Renal pelvis (tissue), 4 donors: ENCODE data around the gene ADAMTS6. TPM values are rescaled to one million over a fixed set of nuclear protein-coding genes. Genes with fewer than 3 reads are reported as not detected.
"Not testable (repeated sequence)": the region's sequence is repeated elsewhere in the genome, so short reads cannot be mapped to it uniquely, and the experiment has no call there.

ENCODE experiments used
- DNase-seq: peaks from one replicate; pipeline ENCODE4 v3.0.0-alpha.2; 2013
- polyA plus RNA-seq, 3 donors: library from polyadenylated mRNA; unstranded; fragments of 120-200 nt; gene quantifications; one replicate each; pipeline ENCODE4 v1.2.1, GENCODE V29; 2013; ENCODE audit not compliant: insufficient read length in 3 of 3

ADAMTS6 gene
- polyA plus RNA-seq, 3 donors: 1.5 to 2.6 (median 1.7) TPM

DNA sequence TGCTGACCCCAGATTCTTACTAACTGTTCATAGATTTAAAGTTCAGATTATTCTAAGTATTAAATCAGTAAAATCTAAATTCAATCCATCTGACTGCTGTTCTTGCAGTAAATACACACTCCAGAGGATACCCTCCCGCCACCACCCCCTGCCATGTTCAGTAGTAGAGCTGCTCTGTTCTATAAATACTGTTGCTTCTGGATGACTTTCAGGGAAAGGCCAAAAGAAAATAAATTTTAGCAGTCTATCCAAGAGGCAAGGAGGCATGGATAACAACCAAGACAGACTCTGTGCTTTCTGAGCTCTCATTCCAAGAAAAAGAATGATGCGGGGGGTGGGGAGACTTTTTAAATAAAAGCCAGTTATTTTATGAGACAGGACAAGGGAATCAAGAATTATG is 115.1 kb downstream of the ADAMTS6 start:
- peak; percentile 3 for DNase-seq

- DNase-seq: no peak
Measured at GRCh38 chr5:65364907-65365306, 116.8 kb downstream of the ADAMTS6 start.

- no peak for DNase-seq
Measured at GRCh38 chr5:65363499-65363898, 118.2 kb downstream of the ADAMTS6 start.

- DNase-seq: no peak
Measured at GRCh38 chr5:65359981-65360380, 121.7 kb downstream of the ADAMTS6 start.

GRCh38 chr5:65359569-65359968 is 122.2 kb downstream of the ADAMTS6 start:
- no peak for DNase-seq

DNA sequence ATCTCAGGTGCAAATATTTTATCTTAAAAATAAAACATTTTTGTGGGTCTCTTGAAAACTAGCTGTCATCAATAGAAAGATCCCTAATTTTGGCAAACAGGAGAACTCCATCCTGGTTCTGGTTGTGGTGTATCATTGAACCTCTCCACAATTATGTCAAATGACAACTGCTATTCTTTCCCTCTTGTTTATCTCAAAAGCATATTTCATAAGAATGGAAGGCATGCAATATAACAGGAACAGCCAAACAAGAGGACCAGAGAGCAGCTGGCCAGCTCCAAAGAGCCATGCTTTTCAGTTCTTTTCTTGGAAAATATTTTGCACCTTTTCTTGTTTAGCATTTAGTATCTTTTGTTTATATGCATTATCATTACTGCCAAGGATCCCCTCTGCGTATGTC is 125.4 kb downstream of the ADAMTS6 start:
- DNase-seq: no peak

GRCh38 chr5:65355301-65355700 is 126.4 kb downstream of the ADAMTS6 start:
- DNase-seq: no peak

DNA sequence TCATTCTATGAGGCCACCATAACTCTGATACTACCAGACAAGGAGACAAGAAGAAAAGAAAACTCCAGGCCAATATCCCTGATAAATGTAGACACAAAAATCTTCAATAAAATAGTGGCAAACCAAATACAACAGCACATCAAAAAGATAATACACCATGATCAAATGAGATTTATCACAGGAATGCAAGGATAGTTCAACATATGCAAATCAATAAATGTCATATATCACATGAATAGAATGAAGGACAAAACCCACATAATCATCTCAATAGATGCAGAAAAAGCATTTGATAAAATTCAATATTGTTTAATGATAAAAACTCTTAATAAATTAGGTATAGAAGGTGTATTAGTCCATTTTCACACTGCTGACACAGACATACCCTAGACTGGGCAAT is 139.9 kb downstream of the ADAMTS6 start:
- DNase-seq: no peak

GRCh38 chr5:65338606-65339151 is 143.0 kb downstream of the ADAMTS6 start:
- DNase-seq: no peak

GRCh38 chr5:65334077-65334476 is 147.6 kb downstream of the ADAMTS6 start:
- no peak for DNase-seq

DNA sequence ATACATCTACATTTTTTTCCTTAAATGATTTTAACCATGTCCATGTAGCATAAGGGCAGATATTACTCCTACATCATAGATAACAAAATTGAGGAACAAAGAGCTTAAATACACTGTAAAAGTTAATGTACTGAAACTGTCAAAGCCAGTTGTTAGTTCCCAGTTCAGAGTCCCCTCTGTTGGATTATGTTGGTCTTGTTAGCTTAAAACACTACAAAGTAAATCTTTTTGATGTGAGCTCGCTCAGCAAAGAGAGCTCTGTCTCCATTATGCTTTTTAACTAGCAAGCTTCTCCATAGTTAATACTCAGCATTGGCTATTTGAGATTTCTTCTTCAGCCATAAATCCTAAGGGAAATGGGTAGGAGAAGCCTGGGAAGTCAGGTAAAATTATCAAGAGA is 149.1 kb downstream of the ADAMTS6 start:
- no peak for DNase-seq

GRCh38 chr5:65329266-65329665 is 152.5 kb downstream of the ADAMTS6 start:
- no peak for DNase-seq

GRCh38 chr5:65327582-65327981 is 154.1 kb downstream of the ADAMTS6 start:
- DNase-seq: no peak

DNA sequence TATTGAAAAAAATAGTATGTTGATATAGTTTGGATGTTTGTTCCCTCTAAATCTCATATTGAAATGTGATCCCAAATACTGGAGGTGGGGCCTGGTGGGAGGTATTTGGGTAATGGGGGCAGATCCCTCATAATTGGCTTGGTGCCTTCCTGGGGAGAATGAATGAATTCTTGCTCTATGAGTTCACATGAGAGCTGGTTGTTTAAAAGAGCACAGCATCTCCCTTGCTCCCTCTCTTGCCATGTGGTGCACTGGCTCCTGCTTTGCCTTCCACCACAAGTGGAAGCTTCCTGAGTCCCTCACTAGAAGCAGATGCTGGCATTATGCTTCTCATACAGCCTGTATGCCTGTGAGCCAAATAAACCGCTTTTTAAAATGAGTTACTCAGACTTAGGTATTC is 154.8 kb downstream of the ADAMTS6 start:
- DNase-seq: no peak

GRCh38 chr5:65324226-65324625 is 157.5 kb downstream of the ADAMTS6 start:
- no peak for DNase-seq

- DNase-seq: not testable (repeated sequence)
Measured at GRCh38 chr5:65320704-65321103, 161.0 kb downstream of the ADAMTS6 start.

GRCh38 chr5:65320250-65320649 is 161.5 kb downstream of the ADAMTS6 start:
- no peak for DNase-seq

GRCh38 chr5:65307931-65308330 is 173.8 kb downstream of the ADAMTS6 start:
- DNase-seq: no peak

DNA sequence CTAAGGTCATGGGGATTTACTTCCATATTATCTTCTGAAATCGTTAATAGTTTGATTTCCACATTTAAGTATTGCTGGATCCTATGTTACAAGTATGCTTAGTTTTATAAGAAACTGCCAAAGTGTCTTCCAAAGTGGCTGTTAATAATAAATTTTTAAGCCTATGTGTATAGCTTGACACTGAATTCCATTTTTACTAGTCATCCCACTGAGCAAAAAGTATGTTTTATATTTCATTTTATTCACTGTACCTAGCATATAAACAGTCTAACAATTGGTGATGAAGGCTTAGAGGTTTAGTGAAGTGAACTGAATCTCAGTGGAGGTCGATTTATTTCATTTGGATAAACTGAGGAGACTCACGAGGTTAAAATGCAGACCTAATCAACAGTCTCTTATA is 174.6 kb downstream of the ADAMTS6 start:
- DNase-seq: no peak

DNA sequence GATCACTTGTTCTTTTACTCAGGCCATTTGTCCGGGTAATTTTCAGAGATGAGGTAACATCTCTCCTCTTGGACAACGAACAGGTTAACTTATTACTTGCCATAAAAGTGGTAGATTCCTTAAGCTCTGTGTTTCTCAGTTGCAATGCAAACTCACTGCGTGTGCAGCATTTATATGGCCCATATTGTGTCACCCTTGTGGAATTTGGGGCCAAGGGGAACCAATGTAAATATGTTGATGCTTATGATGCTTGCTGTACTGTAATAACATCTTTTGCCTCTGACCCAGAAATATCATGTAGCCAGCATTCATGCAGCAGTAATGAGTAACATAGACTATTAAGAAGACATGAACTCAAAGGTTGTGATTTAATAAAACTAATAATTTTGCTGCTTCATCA is 175.8 kb downstream of the ADAMTS6 start:
- DNase-seq: no peak

DNA sequence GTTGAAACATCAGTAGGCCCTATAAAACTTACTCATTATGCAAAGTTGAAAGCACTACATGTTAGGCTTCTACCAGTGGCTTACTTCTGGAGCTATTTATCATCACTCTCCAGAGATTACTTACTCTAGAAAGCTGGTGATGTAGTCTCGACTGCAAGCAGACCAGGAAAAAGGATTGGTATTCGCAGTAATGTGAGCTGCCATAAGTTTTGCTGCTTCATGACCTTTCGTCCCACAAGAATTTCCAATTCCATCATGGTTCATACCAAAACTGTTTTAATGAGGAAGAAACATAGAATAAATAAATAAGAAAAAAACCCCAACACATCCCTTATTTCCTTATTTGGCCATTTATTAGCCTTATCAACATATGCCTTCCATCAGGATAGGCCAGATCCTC is 181.9 kb downstream of the ADAMTS6 start:
- no peak for DNase-seq

GRCh38 chr5:65296067-65296466 is 185.7 kb downstream of the ADAMTS6 start:
- DNase-seq: no peak

- DNase-seq: no peak
Measured at GRCh38 chr5:65292196-65292595, 189.5 kb downstream of the ADAMTS6 start.

GRCh38 chr5:65290677-65291076 is 191.0 kb downstream of the ADAMTS6 start:
- DNase-seq: no peak

DNA sequence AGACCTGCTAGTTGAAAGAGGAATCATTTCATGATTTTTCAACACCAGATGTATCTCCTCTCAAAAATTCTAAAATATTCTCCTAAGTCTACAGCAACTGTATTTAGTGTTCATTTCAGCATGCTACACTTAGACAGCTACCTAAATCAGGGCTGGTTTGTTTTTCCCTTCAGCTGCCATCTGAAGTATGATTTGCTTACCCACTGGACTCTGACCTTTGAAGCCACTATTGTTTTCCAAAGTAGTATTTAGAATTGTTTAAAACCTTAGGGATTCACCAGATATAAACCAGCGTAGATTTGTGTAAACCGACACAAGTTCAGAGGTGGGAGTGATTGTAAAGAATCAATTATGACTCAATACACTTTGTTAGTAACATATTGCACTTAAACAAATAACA is 193.1 kb downstream of the ADAMTS6 start:
- DNase-seq: no peak
